ENCODE results near the gene CCS. TPM values are rescaled to one million over a fixed set of nuclear protein-coding genes. Genes with fewer than 3 reads are reported as not detected.

Gene CCS
- total and polyA plus RNA-seq, 9 of the 15 experiments (the other 6 are each of a cell fraction or from before 2014, with no cell fraction given): 1.1 to 46.6 (median 26.8) TPM

DNA sequence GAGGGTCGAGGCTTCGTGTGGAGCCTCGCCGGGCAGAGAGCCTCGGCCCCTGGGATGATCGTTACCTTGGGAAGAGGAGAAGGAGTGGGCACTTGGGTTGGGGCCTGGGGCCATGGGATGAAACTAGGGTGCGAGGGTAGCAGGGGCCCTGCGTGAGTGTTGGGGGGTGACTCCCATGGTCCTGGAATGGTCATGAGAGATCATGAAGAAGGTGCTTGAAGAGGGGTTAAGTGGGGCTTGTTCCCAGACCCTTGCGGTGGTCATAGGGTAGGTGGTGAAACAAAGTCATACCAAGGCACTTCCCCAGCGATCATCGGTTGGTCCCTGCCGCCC lies 284 bp downstream of the CCS start (continued):
- TF ChIP-seq, protein P1, sequence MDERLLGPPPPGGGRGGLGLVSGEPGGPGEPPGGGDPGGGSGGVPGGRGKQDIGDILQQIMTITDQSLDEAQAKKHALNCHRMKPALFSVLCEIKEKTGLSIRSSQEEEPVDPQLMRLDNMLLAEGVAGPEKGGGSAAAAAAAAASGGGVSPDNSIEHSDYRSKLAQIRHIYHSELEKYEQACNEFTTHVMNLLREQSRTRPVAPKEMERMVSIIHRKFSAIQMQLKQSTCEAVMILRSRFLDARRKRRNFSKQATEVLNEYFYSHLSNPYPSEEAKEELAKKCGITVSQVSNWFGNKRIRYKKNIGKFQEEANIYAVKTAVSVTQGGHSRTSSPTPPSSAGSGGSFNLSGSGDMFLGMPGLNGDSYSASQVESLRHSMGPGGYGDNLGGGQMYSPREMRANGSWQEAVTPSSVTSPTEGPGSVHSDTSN (CRISPR knock-in tag; IDR thresholded peaks at IDR 0.05; ENCODE audit: low read depth): no peak
- TF ChIP-seq, protein P1 (tag; conservative IDR thresholded peaks at IDR 0.05; ENCODE audit: low read depth): no peak
- TF ChIP-seq PCBP2 (IDR thresholded peaks at IDR 0.05; ENCODE audit: low read depth, low read length, poor library complexity, severe bottlenecking): no peak
- no peak for TF ChIP-seq DIDO1 (tag; IDR thresholded peaks at IDR 0.05; ENCODE audit: low read depth)
- no peak for TF ChIP-seq BMI1 (IDR thresholded peaks at IDR 0.05; ENCODE audit: low read length)
- TF ChIP-seq, protein P2, sequence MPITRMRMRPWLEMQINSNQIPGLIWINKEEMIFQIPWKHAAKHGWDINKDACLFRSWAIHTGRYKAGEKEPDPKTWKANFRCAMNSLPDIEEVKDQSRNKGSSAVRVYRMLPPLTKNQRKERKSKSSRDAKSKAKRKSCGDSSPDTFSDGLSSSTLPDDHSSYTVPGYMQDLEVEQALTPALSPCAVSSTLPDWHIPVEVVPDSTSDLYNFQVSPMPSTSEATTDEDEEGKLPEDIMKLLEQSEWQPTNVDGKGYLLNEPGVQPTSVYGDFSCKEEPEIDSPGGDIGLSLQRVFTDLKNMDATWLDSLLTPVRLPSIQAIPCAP (CRISPR knock-in tag; IDR thresholded peaks at IDR 0.05; ENCODE audit: borderline replicate concordance): no peak
- no peak for TF ChIP-seq SLC30A9 (CRISPR knock-in tag; IDR thresholded peaks at IDR 0.05)
- no peak for TF ChIP-seq ZNF717 (CRISPR knock-in tag; IDR thresholded peaks at IDR 0.05)
- TF ChIP-seq, protein P3, sequence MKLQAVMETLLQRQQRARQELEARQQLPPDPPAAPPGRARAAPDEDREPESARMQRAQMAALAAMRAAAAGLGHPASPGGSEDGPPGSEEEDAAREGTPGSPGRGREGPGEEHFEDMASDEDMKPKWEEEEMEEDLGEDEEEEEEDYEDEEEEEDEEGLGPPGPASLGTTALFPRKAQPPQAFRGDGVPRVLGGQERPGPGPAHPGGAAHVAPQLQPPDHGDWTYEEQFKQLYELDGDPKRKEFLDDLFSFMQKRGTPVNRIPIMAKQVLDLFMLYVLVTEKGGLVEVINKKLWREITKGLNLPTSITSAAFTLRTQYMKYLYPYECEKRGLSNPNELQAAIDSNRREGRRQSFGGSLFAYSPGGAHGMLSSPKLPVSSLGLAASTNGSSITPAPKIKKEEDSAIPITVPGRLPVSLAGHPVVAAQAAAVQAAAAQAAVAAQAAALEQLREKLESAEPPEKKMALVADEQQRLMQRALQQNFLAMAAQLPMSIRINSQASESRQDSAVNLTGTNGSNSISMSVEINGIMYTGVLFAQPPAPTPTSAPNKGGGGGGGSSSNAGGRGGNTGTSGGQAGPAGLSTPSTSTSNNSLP (IDR thresholded peaks at IDR 0.05; ENCODE audit: borderline replicate concordance, low read depth, low read length): no peak
- TF ChIP-seq ZNF695 (CRISPR knock-in tag; IDR thresholded peaks at IDR 0.05): no peak
- TF ChIP-seq, protein P4, sequence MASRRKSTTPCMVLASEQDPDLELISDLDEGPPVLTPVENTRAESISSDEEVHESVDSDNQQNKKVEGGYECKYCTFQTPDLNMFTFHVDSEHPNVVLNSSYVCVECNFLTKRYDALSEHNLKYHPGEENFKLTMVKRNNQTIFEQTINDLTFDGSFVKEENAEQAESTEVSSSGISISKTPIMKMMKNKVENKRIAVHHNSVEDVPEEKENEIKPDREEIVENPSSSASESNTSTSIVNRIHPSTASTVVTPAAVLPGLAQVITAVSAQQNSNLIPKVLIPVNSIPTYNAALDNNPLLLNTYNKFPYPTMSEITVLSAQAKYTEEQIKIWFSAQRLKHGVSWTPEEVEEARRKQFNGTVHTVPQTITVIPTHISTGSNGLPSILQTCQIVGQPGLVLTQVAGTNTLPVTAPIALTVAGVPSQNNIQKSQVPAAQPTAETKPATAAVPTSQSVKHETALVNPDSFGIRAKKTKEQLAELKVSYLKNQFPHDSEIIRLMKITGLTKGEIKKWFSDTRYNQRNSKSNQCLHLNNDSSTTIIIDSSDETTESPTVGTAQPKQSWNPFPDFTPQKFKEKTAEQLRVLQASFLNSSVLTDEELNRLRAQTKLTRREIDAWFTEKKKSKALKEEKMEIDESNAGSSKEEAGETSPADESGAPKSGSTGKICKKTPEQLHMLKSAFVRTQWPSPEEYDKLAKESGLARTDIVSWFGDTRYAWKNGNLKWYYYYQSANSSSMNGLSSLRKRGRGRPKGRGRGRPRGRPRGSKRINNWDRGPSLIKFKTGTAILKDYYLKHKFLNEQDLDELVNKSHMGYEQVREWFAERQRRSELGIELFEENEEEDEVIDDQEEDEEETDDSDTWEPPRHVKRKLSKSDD (conservative IDR thresholded peaks at IDR 0.05; ENCODE audit: low read length): no peak
- TF ChIP-seq SUPT5H (IDR thresholded peaks at IDR 0.05): no peak
- no peak for TF ChIP-seq TOE1 (IDR thresholded peaks at IDR 0.05; ENCODE audit: borderline replicate concordance)
- TF ChIP-seq TOE1 (CRISPR knock-in tag; IDR thresholded peaks at IDR 0.05; ENCODE audit: borderline replicate concordance, low read depth): no peak
- no peak for TF ChIP-seq CHCHD3 (CRISPR knock-in tag; IDR thresholded peaks at IDR 0.05)
- 0 out of 2 replicates have a peak, but pooled peaks have one; percentile 34 for TF ChIP-seq ZNF444 (CRISPR knock-in tag; IDR thresholded peaks at IDR 0.05)
- TF ChIP-seq, protein P5, sequence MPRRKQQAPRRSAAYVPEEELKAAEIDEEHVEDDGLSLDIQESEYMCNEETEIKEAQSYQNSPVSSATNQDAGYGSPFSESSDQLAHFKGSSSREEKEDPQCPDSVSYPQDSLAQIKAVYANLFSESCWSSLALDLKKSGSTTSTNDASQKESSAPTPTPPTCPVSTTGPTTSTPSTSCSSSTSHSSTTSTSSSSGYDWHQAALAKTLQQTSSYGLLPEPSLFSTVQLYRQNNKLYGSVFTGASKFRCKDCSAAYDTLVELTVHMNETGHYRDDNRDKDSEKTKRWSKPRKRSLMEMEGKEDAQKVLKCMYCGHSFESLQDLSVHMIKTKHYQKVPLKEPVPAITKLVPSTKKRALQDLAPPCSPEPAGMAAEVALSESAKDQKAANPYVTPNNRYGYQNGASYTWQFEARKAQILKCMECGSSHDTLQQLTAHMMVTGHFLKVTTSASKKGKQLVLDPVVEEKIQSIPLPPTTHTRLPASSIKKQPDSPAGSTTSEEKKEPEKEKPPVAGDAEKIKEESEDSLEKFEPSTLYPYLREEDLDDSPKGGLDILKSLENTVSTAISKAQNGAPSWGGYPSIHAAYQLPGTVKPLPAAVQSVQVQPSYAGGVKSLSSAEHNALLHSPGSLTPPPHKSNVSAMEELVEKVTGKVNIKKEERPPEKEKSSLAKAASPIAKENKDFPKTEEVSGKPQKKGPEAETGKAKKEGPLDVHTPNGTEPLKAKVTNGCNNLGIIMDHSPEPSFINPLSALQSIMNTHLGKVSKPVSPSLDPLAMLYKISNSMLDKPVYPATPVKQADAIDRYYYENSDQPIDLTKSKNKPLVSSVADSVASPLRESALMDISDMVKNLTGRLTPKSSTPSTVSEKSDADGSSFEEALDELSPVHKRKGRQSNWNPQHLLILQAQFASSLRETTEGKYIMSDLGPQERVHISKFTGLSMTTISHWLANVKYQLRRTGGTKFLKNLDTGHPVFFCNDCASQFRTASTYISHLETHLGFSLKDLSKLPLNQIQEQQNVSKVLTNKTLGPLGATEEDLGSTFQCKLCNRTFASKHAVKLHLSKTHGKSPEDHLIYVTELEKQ (CRISPR knock-in tag; IDR thresholded peaks at IDR 0.05): no peak
- TF ChIP-seq NFATC3 (IDR thresholded peaks at IDR 0.05): no peak
- TF ChIP-seq PHF20 (IDR thresholded peaks at IDR 0.05; ENCODE audit: partially characterized antibody): peak; percentile 83
